OCI-LY1 (cell line): ENCODE measurements around the gene EFHD1.

Source experiments
- EZH2 ChIP-seq: fragments of 200-600 bp; sonication (generic), shearing (Covaris generic); IDR thresholded peaks from 2 replicates; pipeline ENCODE4 v1.8.0; 2017; ENCODE audit warnings: borderline replicate concordance, mixed run types, mild to moderate bottlenecking, antibody characterized with exemption, low read length, moderate library complexity, mixed read lengths
- TF ChIP-seq, protein P1 (sequence below): fragments of 200-600 bp; sonication (generic), shearing (Covaris generic); IDR thresholded peaks from 2 replicates; pipeline ENCODE4 v1.5.1; 2017; ENCODE audit warnings: mild to moderate bottlenecking, antibody characterized with exemption, low read length, moderate library complexity, mixed read lengths

DNA sequence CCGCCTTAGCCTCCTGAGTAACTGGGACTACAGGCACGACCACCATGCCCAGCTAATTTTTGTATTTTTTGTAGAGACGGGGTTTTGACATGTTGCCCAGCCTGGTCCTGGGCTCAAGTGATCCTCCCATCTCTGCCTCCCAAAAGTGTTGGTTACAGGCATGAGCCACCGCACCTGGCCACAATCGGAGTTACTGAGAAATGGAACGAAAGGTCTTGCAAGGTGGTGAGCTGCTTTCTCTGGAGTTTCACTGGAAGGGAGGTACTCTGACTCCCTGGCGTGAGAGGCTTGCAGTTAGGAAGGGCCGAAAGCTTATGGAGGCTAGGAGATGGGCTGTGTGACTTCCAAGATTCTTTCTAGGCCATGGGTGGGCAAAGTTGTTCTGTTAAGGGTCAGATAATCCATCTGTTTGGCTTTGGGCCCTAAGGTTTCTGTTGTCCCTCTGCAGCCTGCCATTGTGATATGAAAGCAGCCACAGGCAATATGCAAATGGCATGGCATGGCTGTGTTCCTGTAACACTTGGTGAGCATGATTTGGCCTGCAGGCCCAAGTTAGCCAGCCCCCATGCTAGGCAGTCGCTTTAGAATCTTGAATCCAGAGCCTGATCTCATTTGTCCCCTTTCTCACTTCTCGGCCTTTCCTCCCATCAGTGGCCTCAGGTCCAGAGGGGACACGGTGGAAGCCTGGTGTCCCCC, 7.9 kb downstream of the EFHD1 start:
- TF ChIP-seq, protein P1, sequence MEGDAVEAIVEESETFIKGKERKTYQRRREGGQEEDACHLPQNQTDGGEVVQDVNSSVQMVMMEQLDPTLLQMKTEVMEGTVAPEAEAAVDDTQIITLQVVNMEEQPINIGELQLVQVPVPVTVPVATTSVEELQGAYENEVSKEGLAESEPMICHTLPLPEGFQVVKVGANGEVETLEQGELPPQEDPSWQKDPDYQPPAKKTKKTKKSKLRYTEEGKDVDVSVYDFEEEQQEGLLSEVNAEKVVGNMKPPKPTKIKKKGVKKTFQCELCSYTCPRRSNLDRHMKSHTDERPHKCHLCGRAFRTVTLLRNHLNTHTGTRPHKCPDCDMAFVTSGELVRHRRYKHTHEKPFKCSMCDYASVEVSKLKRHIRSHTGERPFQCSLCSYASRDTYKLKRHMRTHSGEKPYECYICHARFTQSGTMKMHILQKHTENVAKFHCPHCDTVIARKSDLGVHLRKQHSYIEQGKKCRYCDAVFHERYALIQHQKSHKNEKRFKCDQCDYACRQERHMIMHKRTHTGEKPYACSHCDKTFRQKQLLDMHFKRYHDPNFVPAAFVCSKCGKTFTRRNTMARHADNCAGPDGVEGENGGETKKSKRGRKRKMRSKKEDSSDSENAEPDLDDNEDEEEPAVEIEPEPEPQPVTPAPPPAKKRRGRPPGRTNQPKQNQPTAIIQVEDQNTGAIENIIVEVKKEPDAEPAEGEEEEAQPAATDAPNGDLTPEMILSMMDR, result no peak
- no peak for TF ChIP-seq EZH2
